Left kidney (tissue), 2 donors: ENCODE results near the gene ADCY7. TPM values are rescaled to one million over a fixed set of nuclear protein-coding genes. Genes with fewer than 3 reads are reported as not detected.
"Not testable (repeated sequence)": the region's sequence is repeated elsewhere in the genome, so short reads cannot be mapped to it uniquely, and the experiment has no call there.

Experiments used
- DNase-seq: peaks from one replicate; pipeline ENCODE4 v3.0.0-alpha.2; 2013
- polyA plus RNA-seq: library from polyadenylated mRNA; unstranded; fragments of 120-200 nt; gene quantifications from one replicate; pipeline ENCODE4 v1.2.1, GENCODE V29; 2013; ENCODE audit not compliant: insufficient read length

The ADCY7 gene
- polyA plus RNA-seq, 1 donor = 6.3 TPM

DNA sequence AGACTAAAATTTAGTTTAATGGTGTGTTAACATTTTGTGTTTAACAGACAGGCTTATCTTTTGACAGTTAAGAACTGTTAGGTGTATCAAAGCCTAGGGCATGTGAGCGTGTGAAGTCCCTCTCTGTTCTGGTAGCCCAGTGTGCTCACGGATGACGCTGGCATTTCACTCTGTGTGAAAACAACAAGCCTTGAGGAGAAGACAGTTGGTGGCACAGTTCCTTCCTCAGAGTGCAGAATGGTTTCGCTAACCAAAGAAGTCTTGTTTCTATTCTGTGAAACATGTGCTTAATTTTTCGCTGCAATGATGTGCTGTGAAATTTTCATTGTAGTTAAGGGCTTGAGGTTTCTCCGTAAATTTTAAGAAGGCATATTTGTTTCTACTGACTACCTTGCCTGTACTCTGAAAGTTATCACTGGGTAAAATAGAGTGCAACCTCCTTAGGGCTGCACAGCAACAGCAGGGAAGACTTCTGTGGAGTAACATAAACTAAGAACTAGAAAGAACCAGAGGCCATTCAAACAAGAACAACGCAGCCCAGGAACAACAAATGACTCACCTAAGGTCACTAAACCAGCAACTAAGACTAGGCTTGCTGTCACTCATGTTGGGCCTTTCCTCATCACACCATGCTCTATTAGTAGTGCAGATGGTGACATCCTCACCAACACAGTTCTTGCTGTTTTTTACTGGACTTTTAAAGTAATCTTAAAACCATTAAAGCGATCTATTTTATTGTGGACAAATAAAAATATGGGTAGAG lies 69.0 kb downstream of the ADCY7 start:
- DNase-seq = no peak

DNA sequence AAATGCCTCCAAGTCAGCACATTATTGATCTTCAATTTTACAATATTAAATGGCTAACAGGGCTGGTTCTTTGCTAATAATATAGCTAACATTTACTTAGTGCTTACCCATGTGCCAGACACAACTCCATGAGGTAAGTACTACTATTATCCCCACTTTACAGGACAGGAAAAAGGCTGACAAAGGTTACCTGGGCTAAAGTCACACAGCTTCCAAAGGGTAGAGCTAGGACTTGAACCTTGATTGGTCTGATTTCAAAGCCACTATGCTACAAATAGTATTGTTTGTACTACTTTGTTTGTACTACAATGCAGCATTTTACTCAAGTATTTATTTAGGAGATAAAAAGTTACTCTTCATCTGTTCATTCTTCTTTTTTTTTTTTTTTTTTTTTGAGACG lies 70.5 kb downstream of the ADCY7 start:
- no peak for DNase-seq

DNA sequence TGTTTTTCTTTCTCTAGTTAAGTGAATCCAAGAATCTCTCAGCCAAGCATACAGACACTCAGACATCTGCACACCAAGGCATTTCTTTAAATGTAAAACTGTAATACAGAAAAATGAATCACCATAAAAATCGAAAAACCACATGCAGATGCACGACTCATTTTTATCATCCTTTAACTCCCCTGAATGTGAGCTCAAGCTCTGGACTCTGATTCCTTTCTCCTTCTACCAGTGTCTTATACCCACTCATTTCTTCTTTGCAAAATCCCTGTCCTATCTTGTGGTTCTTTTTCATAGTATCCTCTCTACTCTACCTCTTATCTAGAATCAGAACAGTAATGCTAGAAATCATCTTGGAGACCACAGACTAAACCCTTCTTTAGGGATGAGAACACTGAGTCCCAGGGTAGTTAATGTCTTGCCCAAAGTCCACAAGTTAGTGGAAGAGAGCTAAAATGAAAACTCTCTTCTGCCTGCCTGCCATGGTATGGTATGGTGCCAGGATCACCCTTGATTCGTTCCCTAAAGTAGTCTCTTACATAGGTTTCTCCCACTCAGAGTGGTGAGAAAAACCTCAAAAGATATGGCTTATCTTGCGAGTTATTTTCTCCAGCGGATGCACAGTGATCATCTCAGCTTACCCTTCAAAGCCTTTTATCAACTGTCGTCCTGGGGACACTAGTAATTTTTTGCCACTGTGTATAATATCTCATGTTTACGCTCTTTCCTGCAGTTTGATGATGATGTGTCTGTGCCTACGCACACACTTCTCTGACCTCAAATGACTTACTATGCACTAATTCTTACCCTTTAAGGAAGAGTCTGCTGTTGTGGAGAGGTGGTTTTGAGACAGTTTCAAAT lies 72.2 kb downstream of the ADCY7 start:
- DNase-seq = no peak

DNA sequence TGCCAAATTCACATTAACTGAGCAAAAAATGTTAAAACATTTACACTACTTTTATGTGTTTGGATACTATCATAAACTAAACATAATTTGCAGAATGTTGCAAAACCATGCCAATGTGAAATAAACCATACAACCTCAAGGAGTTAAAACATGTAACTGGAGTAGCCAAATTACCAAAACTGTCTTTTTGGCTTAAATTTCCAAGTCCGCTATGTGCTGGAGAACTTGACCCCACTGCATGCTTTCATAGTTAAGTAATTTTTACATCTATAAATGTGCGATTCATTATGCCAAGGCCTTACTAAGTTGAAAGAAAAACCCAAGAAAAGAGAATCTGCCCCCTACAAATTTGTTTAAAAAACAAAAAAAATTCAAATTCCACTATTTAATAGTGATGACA lies 74.2 kb downstream of the ADCY7 start:
- DNase-seq = no peak

DNA sequence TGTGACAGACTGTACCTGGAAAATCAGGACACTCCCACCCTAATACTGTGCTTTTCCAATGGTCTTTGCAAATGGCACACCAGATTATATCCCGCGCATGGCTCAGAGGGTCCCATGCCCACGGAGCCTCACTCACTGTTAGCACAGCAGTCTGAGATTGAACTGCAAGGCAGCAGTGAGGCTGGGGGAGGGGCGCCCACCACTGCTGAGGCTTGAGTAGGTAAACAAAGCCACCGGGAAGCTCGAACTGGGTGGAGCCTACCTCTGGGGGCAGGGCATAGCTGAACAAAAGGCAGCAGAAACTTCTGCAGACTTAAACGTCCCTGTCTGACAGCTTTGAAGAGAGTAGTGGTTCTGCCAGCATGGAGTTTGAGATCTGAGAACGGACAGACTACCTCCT lies 77.2 kb downstream of the ADCY7 start:
- DNase-seq = not testable (repeated sequence)

DNA sequence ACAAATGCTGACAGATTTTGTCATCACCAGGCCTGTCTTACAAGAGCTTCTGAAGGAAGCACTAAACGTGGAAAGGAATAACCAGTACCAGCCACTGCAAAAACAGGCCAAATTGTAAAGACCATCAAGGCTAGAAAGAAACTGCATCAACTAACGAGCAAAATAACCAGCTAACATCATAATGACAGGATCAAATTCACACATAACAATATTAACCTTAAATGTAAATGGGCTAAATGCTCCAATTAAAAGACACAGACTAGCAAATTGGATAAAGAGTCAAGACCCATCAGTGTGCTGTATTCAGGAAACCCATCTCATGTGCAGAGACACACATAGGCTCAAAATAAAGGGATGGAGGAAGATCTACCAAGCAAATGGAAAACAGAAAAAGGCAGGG lies 78.9 kb downstream of the ADCY7 start:
- not testable (repeated sequence) for DNase-seq

DNA sequence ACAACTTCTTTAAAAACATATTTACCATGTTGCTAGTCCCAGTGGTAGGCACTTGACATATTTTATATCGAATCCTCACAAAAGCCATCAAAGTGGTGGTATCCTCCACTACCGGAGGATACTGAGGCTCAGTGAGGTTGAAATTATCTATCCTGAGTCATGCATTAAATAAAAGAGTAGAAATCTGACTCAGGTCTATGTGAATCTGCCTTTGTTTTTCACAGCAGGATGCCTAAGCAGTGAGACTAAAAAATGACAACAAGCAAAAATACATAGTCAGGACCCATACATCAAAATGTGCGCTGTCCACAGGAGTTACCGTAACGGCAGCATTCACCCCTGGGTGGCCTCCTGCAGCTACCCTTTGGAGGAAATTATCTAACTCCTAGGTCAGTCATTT lies 84.8 kb downstream of the ADCY7 start:
- DNase-seq = no peak

DNA sequence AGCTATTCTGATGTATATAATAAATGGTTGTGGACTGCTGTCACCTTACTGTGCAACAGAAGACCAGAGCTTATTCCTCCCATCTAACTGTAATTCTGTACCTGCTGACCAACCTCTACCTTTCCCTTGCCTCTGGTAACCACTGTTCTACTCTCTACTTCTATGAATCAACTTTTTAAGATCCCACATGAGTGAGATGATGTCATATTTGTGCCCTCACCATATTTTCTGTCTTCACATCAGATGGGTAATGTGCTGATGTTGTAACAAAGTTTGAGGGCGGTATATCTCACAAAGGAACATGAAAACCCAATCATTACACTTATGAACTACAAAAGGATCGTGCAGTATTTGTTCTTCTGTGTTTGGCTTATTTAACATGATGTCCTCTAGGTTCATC lies 85.6 kb downstream of the ADCY7 start:
- DNase-seq = no peak

DNA sequence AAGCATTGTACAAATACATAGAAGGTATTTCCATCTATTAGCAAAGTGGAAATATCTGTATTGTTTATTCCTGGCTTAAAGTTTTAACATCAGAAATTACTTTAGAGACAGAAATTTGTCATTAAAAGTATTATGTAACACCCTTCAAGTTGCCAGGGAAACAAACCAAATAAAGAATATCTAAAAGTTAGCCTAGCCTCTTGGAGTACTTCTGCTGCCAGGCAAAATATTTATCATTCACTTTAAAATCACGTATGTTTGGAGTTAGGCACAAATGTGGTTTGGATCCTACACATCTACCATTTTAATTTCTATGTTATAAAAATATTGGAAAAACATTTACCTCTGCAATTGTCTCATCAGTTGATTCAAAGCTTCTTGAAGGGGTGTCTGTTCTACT lies 87.7 kb downstream of the ADCY7 start:
- no peak for DNase-seq

DNA sequence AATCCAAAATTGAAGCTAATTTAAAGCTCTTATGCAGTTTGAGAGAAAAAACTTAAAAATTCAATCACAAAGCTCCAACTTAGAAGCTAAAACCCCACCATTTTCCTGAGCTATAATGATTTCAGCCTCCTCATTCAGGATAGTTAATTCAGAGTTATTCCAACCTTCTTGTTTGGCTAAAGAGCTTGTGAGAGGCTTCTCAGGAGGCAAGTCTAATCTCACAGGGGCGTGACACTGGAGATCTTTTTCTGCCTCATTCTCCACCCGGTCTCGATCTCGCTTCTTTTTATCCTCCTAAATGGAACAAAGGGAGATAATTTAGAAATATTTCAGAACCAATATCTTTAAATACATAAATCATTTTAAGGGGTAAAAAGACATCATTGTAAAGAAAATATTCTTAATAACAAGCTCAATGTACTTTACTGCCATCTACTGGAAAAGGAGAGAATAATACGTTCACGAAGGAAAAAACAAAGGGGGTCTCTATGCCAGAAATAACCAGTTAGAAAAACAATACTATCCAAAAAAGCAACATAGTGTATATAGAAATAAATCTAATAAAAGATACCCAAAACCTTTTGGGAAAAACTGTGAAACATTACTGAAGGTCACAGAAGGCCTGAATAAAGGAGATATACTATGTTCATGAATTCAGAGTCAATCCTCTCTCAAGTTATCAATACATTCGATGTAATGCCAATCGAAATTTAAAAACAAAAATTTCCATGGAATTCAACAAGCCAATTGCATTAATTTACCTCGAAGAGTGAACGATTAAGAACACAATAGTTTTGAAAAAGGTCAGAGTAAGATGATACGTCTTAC lies 88.5 kb downstream of the ADCY7 start:
- no peak for DNase-seq

DNA sequence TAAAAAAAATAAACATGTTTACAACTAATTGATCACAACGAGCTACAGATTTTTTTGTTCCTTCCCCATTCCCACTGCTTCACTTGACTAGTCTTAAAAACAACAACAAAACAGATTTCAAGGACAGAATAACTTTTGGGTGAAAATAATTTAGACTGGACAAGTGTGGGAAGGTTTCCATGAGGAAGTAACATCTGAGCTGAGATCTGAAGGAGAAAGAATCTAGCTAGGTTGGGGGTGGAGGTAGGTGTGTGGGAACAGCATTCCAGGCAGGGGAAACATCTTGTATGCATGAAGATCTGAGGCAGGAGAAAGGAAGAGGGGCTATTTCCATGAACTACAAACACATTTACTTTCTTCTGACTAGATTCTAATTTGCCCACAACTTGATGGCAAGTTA lies 93.3 kb downstream of the ADCY7 start:
- no peak for DNase-seq

DNA sequence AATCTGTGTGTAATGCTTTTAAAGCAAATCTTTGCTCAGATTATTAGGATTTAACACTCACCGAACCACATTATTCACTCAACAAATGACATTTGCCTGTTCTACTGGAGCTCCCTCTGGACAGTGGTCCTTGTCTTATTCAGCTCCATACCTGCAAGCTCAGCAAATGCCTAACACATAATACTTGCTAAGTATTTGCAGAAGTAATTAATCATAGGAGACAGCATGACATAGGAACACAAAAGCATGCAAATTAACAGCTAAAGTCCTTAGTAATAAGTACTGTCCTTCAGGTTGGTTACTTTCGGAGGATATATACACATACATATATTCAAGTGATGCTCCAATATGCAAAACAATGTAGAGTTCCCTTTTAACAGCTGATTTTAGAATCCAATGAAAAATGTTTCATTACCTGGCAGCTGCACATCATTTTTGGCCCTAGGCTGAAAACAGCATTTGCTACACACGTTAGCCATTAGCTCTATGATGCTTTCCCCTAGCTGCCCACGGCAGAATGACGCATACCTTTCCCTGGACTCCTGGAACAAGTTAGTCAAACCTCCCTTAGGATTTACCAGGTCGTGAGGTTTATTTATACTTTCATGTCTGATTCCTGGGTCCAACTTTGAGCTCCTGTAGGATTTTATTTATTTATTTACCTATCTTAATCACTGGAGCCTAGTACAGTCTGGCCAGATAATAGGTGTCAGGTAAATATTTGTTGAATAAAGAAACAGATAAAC lies 93.9 kb downstream of the ADCY7 start:
- DNase-seq = no peak

DNA sequence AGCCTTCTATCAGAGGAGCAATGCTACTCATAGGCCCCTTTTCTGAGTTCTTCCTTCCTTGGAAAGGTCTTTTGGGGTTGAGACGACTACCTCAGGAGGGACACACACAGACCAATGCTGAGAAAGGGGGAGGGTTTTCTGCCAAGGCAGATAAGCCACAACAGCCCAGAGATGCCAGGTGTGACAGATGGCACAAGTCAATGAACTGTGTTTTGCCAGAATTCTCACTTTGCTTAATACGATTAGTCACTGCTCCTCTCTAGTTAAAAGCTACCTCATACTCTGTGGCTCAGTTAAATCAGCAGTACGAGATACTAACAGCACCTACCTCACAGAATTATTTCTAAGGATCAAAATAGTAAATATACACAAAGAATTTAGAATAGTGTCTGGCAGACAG lies 94.4 kb downstream of the ADCY7 start:
- no peak for DNase-seq

DNA sequence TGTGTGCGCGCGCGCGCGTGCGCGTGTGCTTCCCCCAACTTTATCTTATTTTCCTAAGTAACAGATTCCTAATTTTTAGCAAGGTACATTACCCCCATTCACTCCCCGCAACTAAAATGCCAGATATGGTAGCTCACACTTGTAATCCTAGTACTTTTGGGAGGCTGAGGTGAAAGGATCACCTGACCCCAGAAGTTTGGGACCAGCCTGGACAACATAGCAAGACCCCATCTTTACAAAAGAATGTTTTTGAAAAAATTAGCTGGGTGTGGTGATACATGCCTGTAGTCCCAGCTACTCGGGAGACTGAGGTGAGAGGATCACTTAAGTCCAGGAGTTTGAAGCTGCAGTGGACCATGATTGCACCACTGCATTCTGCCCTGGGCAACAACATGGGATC lies 97.3 kb downstream of the ADCY7 start:
- no peak for DNase-seq

DNA sequence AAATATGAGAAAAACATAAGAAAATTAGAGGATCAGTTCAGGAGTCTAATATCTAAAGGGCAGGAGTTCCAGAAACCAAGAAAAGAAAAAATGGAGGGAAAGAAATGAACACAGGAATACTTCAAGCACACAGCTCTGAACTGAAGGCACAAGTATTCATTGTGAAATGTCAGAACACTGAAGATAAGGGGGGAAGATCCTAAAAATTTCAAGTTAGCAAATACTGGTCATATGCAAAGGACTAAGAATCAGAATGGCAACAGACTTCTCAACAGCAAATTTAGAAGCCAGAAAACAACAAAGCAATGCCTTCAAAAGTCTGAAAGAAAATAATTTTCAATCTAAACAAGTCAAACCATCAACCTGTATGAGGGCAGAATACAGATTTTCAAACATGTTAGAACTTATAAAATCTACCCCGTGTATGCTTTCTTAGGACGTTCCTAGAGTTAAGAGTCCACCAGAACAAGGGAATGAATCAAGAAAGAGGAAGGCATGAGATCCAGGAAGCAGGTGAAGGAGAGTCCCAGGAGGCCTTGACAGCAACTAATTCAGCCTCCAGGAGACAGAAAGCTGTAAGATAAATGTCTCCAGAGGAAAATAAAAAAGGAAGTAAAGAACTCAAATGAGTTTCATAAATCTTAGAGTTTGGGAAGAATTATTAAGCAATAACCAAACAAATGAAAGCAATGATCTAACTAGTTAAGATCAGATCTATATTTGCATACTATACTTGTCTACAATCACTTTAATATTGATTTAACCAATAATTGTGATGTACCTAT lies 99.6 kb downstream of the ADCY7 start:
- DNase-seq = no peak

Other genes starting within 250 kb of the ADCY7 start
- 35.4 TPM for gene CNEP1R1, start 241.3 kb upstream of the ADCY7 start, polyA plus RNA-seq
- gene HEATR3, start 200.6 kb upstream of the ADCY7 start, polyA plus RNA-seq = 23.3 TPM
- gene TENT4B, start 113.2 kb upstream of the ADCY7 start, polyA plus RNA-seq = 16.8 TPM
- gene BRD7, start 102.4 kb downstream of the ADCY7 start, polyA plus RNA-seq = 134 TPM